SK-MEL-5 (cell line): ENCODE results near the gene NEU1. TPM values are rescaled to one million over a fixed set of nuclear protein-coding genes. Genes with fewer than 3 reads are reported as not detected.
"Not testable (repeated sequence)": the region's sequence is repeated elsewhere in the genome, so short reads cannot be mapped to it uniquely, and the experiment has no call there.

Source experiments
- DNase-seq: peaks from one replicate; pipeline ENCODE4 v3.0.0-alpha.2; 2016; ENCODE audit warnings: low read depth, low spot score
- in situ Hi-C: cut with HindIII; loops from 2 replicates; pipeline ENCODE4 v1.10.0; 2016; ENCODE audit warnings: low sequenced_read_pairs, high pct_unique_total_duplicates, low pct_unique_long_range_greater_than_20kb
- total RNA-seq: library from RNA; depleted of rRNA; stranded (reverse); fragments of >200 nt; shearing (Covaris generic); gene quantifications from 2 replicates; pipeline ENCODE4 v1.2.3, GENCODE V29; 2014

Gene NEU1
- total RNA-seq, 1 experiment from 2014 or later: 213 TPM

- in situ Hi-C loops: no loop called here
- no peak for DNase-seq
Observed at GRCh38 chr6:31859923-31860322, 2.7 kb downstream of the NEU1 start.

- DNase-seq: no peak
- in situ Hi-C loops: no loop called here
Observed at GRCh38 chr6:31858707-31859106, 3.9 kb downstream of the NEU1 start.

GRCh38 chr6:31857774-31858173 is 4.8 kb downstream of the NEU1 start:
- in situ Hi-C loops, DNase-seq: not testable (repeated sequence)

DNA sequence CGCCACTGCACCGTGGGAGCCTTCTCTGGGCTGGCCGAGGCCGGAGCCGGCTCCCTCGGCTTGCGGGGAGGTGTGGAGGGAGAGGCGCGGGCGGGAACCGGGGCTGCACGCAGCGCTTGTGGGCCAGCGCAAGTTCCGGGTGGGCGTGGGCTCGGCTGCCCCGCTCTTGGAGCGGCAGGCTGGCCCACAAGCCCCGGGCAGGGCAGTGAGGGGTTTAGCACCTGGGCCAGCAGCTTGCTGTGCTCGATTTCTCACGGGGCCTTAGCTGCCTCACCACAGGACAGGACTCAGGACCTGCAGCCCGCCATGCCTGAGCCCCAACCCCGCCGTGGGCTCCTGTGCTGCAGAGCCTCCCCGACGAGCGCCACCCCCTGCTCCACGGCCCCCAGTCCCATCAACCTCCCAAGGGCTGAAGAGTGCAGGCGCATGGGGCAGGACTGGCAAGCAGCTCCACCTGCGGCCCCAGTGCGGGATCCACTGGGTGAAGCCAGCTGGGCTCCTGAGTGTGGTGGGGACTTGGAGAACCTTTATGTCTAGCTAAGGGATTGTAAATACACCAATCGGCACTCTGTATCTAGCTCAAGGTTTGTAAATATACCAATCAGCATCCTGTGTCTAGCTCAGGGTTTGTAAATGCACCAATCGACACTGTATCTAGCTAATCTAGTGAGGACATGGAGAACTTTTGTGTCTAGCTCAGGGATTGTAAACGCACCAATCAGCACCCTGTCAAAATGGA is 10.5 kb downstream of the NEU1 start:
- in situ Hi-C loops, DNase-seq: not testable (repeated sequence)

DNA sequence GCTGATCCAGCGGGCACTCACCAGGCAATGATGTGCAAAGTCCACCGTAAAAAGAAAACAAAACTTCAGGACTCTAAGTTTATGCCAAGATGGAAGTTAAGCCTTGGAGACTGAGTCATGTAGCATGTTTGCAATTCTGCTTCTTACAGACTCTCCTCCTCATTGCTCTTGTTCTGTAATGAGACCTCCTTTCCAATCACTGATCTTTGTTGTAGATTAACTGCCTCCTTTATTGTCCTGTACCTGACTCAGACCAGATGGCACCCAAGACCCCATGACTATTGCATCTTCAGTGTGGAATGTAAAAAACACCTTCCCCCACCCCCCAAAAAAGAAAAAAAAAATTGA is 11.2 kb downstream of the NEU1 start:
- DNase-seq: no peak
- in situ Hi-C loops: no loop called here

DNA sequence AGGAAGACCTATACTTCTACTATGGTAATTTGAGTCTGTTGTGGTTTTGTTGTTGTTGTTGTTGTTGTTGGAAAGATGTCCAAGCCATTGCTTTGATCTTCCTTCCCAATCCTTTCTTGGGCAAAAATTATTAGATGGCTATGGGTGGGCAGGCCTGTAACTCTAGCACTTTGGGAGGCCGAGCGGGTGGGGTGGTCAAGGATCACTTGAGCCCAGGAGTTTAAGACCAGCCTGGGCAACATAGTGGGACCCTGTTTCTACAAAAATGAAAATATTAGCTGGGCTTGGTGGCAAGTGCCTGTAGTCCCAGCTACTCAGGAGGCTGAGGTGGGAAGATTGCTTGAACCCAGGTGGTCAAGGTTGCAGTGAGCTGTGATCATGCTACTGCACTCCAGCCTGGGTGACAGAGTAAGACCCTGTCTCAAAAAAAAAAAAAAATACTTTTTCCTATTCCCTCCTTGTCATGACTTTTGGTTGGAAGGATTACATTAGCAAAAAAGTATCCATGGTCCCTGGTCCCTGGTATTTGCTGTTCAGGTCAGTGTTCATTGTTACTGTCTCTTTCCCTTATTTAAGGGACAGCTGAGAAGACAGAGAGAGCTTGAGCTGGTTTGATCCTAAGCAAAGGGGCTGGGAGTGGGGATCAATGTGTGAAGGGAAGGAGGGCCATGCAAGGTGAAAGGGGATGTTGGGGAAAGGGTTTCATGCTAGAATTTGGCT is 11.7 kb downstream of the NEU1 start:
- in situ Hi-C loops: no loop called here
- DNase-seq: no peak

GRCh38 chr6:31847276-31847978 is 15.2 kb downstream of the NEU1 start:
- in situ Hi-C loops: no loop called here
- no peak for DNase-seq

DNA sequence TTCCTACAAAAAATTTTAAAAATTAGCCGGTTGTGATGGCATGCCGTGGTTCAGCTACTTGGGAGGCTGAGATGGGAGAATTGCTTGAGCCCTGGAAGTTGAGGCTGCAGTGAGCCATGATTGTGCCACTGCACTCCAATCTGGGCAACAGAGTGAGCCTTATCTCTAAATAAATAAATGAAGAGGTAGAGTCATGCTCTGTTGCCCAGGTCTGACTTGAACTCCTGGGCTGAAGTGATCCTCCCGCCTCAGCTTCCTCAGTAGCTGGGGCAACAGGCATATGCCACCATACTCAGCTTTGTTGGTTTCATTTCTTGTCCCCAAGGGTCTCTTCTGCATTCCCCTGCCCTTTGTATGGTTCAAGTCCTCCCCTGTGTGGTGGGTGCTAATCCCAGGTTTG is 18.1 kb downstream of the NEU1 start:
- DNase-seq: no peak
- in situ Hi-C loops: no loop called here

- DNase-seq: no peak
- in situ Hi-C loops: no loop called here
Observed at GRCh38 chr6:31842053-31842452, 20.6 kb downstream of the NEU1 start.

DNA sequence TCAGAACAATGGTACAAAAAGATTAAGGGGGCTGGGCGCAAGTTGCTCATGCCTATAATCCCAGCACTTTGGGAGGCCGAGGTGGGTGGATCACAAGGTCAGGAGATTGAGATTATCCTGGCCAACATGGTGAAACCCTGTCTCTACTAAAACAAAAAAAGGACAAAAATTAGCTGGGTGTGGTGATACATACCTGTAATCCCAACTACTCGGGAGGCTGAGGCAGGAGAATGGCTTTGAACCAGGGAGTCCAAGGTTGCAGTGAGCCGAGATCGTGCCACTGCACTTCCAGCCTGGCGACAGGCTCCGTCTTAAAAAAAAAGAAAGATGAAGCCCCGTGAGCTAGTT is 22.9 kb downstream of the NEU1 start:
- DNase-seq, in situ Hi-C loops: not testable (repeated sequence)

- in situ Hi-C loops: no loop called here
- no peak for DNase-seq
Observed at GRCh38 chr6:31838968-31839367, 23.7 kb downstream of the NEU1 start.

GRCh38 chr6:31838114-31838553 is 24.5 kb downstream of the NEU1 start:
- in situ Hi-C loops, DNase-seq: not testable (repeated sequence)

DNA sequence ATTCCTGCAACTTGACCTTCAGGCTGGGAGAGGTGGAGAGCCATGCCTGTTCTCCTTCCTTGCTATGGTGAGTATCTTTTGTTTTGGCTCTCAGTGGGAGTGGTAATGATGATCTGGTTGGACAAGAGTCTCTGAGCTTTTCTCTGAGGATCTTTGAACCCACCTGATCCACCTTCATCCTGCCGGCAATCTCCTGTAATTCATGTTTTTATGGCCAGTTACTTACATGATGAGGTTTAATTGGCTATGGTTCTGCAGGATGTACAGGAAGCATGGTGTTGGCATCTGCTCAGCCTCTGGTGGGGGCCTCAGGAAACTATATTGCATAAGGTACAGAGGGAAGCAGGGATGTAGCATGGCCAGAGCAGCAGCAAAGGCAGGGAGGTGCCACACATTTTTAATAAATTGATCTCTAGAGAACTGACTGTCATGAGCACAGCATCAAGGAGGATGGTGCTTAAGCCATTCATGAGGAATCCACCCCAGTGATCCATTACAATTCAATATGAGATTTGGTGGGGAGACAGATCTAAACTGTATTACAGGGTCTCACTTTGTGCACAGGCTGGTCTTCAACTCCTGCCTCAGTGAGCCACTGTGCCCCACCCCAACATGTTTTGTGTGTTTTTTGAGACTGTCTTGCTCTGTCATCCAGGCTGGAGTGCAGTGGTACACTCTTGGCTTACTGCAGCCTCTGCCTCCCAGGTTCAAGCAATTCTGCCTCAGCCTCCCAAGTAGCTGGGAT is 25.1 kb downstream of the NEU1 start:
- in situ Hi-C loops: no loop called here
- DNase-seq: no peak

- in situ Hi-C loops: no loop called here
- no peak for DNase-seq
Observed at GRCh38 chr6:31836474-31837368, 25.9 kb downstream of the NEU1 start.

DNA sequence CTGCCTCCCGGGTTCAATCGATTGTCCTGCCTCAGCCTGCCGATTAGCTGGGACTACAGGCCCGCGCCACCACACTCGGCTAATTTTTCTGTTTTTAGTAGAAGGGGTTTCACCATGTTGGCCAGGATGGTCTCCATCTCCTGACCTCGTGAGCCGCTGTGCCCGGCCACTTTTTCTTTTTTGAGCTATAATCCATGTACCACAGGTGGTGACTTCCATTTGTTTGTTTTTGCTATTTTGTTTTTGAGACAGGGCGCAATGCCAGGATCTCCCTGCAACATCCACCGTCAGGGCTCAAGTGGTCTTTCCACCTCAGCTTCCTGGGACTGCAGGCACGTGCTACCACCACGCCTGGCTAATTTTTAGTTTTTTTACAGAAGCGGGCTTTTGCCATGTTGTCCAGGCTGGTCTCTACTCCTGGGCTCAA is 26.6 kb downstream of the NEU1 start:
- in situ Hi-C loops: no loop called here
- no peak for DNase-seq

DNA sequence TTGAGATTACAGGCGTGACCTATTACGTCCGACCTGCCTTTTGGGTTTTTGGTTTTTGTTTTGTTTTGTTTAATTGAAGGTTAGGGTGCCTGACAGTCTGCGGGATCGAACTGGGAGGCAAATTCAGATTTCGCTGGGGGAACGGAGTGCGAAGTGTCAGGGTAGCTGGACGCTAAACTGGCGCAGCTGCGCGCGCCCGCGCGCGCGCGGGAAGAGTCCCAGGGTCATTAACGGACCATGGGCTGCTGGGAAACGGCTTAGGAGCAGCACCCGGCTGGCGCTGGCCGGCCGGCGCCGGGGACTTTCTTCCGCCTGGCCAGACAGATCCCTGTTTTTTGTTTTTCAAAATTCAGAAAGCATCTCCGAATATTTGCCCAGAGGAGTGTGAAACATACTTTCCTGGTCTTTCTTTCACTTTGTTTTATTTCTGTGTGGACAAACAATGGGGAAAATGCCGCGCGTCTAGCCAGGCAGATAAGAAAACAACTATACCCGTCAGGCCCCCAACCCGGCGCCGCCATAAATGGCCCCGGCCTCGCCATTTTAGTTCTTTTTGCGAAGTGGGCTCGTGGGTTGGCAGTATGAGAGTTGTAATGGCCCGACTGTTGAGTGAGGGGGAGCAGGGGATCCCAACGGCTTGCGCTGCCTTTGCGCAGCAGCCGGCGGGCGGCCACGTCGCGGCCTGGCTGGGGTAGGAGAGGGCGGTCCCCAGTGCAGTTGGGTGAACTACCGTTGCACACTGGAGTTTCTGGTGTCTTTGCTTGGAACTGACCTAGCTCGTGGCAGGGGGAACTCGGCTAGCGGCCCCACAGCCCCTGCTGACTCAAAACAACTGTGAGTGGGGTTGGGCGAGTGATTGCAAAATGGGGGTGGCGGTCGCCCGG is 28.0 kb downstream of the NEU1 start:
- DNase-seq: peak; percentile 90
- in situ Hi-C loops: no loop called here
